GM18505 (cell line): ENCODE results near the gene CD93.

ENCODE experiments used
- ATAC-seq: cut with Tn5 transposase; IDR thresholded peaks from one replicate; pipeline ENCODE4 v1.9.1; 2021; ENCODE audit not compliant: unreplicated experiment
- POLR2A ChIP-seq: IDR thresholded peaks from 4 replicates; pipeline ENCODE4 v1.6.1; 2011; ENCODE audit warnings: borderline replicate concordance; ENCODE audit not compliant: insufficient read depth, insufficient read length; ENCODE audit errors: extremely low read depth

The CD93 gene

DNA sequence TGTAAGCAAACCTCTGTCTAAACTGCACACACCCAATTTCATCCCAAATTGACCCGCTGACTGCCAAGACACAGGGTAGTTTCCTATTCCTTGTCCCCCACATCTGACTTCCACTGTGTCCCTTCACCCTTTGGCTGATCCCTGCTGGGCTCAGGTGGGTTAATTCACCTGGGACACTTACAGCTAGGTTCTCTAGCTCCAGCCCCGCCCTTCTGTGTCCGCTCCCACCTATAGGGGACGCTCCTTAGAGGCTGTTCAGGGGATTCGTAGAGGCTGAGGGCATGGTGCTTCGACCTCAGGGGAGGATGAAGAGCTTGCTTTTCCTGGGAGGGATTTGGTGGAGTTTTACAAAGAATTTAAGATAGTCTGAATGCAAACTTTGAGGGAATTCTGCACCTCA lies 4.0 kb upstream of the CD93 start:
- no peak for TF ChIP-seq POLR2A
- no peak for ATAC-seq

DNA sequence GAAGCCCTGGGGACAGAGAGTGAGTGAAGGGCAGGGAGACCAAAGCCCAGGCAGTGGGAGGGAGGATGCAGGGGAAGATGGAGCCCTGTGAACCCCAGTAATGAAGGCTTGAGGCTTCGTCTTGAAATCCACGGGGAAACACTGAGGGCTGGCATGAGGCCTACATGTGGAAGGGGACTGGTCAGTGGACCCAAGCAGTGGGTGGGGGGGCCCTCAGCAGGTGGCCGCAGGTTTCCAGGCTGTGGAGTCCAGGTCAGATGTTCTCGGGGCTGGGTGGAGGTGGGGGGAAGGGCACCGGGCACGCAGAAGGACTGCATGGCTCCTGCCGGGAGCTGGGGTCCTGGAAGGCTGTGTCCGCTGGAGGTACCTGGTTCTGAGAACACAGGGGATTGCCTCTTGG lies 2.7 kb upstream of the CD93 start:
- no peak for TF ChIP-seq POLR2A
- no peak for ATAC-seq

DNA sequence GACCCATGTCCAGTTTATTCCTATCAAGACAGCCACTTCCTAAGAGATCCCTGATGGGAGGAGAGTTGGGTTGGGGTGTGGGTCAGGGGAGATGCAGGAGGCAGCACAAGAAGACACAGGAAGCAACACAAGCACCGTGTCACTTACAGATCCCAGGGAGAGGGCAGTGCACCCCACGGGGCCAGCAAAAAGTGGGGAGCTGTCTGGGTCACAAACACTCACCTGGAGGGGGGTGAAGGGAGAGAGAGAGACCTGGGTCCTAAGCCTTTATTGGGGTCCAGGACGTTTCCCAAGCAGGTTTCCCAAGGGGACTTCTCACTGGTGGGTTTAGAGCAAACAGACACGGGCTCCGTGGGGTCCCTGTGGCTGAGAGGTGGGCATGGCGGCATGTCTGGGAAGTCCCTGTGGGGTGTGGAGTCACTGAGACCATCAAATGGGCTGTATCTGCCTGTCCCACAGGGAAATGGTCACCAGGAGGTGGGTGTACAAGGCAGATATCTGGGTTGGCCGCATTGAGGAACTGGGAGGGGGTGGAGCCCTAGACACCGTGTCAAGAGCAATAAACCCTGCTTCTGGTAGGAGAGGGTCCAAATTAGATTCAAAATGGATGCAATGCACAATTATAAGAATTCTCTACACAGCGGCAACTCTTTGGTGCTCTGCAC lies 1.6 kb upstream of the CD93 start:
- no peak for TF ChIP-seq POLR2A
- no peak for ATAC-seq

GRCh38 chr20:23086931-23087411 lies 847 bp upstream of the CD93 start:
- no peak for TF ChIP-seq POLR2A

DNA sequence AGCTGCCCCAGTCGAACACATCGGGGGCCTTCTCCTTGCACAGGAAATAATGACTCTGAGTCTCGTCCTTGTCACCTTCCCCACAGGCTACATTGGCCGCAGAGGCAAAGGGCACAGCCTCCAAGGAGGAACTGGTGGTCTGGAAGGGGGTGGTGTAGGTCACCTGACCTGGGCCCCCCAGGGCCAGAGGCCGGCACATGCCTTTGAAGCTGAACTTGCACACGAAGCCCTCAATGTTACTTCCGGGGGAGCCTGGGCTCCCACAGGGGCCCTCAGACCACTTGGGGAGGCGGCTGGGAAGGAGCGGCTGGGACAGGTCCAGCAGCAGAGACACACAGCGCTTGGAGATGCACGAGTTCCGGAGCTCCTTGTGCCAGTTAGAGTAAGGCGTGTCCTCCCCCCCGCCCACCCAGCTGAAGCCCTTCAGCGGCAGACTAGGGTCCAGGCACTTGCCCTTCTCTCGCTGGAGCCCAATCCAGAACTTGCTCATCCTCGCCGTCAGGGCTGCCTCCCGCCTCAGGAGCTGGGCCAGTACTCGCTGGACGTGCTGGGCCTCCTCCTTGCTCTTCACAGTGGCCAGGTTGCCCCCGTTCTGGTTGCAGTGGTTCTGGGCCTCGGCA lies 578 bp downstream of the CD93 start:
- ATAC-seq: no peak
- TF ChIP-seq POLR2A: no peak

More at GRCh38 chr20:23086931-23087411, 847 bp upstream of the CD93 start:
- no peak for ATAC-seq

- TF ChIP-seq POLR2A: no peak
- ATAC-seq: no peak
Observed at GRCh38 chr20:23084845-23085365, 1.2 kb downstream of the CD93 start.

- ATAC-seq: no peak
- TF ChIP-seq POLR2A: no peak
Observed at GRCh38 chr20:23084282-23084844, 1.8 kb downstream of the CD93 start.

- ATAC-seq: no peak
- no peak for TF ChIP-seq POLR2A
Observed at GRCh38 chr20:23083553-23084220, 2.4 kb downstream of the CD93 start.

GRCh38 chr20:23082846-23083552 lies 3.1 kb downstream of the CD93 start:
- no peak for TF ChIP-seq POLR2A
- ATAC-seq: no peak

DNA sequence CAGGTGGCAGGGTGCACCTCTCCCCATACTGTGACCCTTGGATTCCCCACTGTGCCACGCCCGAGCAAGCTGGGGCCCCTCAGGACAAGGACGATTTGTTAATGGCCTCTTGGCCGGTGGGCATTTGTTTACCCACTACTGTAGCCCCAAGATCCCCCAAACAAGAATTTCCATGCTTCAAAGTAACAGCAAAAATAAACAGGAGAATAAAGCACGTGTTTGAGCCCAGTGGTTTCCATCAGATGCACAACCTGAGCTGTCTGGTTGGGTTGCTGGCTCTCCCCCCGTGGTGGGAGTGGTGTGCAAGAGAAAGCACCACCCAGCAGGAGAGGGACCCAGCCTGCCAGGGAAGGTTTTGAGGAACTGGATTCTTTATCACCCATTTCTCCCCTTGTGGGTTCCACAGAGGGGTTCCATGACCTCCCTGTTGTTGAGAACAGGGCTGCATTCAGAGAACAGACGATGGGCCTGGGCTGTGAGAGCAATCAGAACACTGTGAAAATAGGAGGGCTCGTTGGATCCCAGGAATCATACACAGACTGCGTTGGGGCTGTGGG lies 4.8 kb downstream of the CD93 start:
- no peak for ATAC-seq
- TF ChIP-seq POLR2A: no peak

DNA sequence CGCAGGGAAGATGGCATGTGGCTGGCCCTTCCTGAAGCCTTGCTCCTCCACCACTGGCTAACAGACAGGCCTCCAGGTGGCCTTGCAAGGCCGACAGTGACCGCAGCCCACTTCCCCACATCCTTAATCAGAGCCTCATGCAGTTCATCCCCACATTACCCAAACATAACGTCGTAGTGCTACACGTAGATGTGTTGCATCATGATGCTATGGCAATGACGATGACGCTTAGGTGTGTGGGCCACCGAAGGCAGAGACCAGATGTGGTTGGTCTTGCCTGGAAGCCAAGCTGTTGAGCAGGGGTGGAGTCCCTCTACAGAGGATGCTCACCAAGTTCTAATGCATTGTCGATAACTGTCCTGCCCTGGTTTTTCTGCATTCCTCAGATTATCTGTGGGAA lies 5.6 kb downstream of the CD93 start:
- TF ChIP-seq POLR2A: no peak
- no peak for ATAC-seq

DNA sequence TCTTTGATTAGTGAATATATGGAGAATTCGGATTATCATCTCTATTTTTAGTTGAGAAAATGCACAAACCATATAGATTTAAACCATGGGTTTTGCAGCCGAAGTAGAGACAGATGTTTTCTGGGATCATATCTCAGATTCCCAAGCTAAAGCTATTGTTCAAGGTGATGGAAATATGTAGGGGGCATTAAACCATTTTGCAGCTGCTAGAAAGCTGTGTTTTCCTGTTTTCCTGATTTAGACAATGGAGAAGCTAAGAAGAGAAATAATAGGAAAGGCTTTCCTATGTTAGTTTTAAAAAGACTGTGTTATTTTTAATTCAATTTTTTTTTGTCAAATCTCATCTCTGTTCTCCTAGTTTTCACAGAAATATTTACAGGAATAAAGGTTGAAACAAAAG lies 6.2 kb downstream of the CD93 start:
- no peak for ATAC-seq
- TF ChIP-seq POLR2A: no peak

- ATAC-seq: no peak
Observed at GRCh38 chr20:23079016-23079351, 7.1 kb downstream of the CD93 start.

More at GRCh38 chr20:23079016-23079351, 7.1 kb downstream of the CD93 start:
- TF ChIP-seq POLR2A: no peak
